KMS-11 (cell line): Measurements from ENCODE around the gene MYCT1.

Source experiments
- H2AFZ ChIP-seq: fragments of 200-600 bp; sonication (generic); 2 replicates; pipeline ENCODE4 v1.6.1; 2016; ENCODE audit warnings: antibody characterized with exemption, mixed run types, low read depth
- H3K27ac ChIP-seq: fragments of 200-600 bp; sonication (generic); 2 replicates; pipeline ENCODE4 v1.6.1; 2016; ENCODE audit warnings: mild to moderate bottlenecking, mixed run types
- H3K27me3 ChIP-seq: fragments of 200-600 bp; sonication (generic); 2 replicates; pipeline ENCODE4 v1.6.1; 2017; ENCODE audit warnings: mild to moderate bottlenecking, low read depth, mixed run types, moderate library complexity; ENCODE audit not compliant: insufficient read depth
- H3K36me3 ChIP-seq: fragments of 200-600 bp; sonication (generic); 2 replicates; pipeline ENCODE4 v1.6.1; 2017; ENCODE audit warnings: mild to moderate bottlenecking, mixed run types; ENCODE audit not compliant: insufficient read depth
- H3K4me1 ChIP-seq: fragments of 200-600 bp; sonication (generic); 2 replicates; pipeline ENCODE4 v1.6.1; 2016; ENCODE audit warnings: mild to moderate bottlenecking, low read depth, mixed run types; ENCODE audit not compliant: poor library complexity, severe bottlenecking
- H3K4me2 ChIP-seq: fragments of 200-600 bp; sonication (generic); 2 replicates; pipeline ENCODE4 v1.7.0; 2016; ENCODE audit warnings: mild to moderate bottlenecking, mixed run types
- H3K4me3 ChIP-seq: fragments of 200-600 bp; sonication (generic); IDR thresholded peaks from 2 replicates; pipeline ENCODE4 v1.6.1; 2017; ENCODE audit warnings: low read depth, low read length, mixed read lengths; ENCODE audit not compliant: insufficient read depth
- H3K79me2 ChIP-seq: fragments of 200-600 bp; sonication (generic); 2 replicates; pipeline ENCODE4 v1.6.1; 2016; ENCODE audit warnings: low read depth, mixed run types; ENCODE audit not compliant: insufficient read depth
- H3K9ac ChIP-seq: fragments of 200-600 bp; sonication (generic); 2 replicates; pipeline ENCODE4 v1.6.1; 2016; ENCODE audit warnings: mild to moderate bottlenecking, mixed run types
- H4K20me1 ChIP-seq: fragments of 200-600 bp; sonication (generic); 2 replicates; pipeline ENCODE4 v1.6.1; 2016; ENCODE audit warnings: mild to moderate bottlenecking, mixed run types; ENCODE audit not compliant: insufficient read depth
- TF ChIP-seq, protein P1 (sequence below): fragments of 200-600 bp; sonication (generic); conservative IDR thresholded peaks from 2 replicates; pipeline ENCODE4 v1.6.1; 2017; ENCODE audit warnings: low read depth, mild to moderate bottlenecking, antibody characterized with exemption, low read length, moderate library complexity, mixed read lengths

MYCT1 gene

DNA sequence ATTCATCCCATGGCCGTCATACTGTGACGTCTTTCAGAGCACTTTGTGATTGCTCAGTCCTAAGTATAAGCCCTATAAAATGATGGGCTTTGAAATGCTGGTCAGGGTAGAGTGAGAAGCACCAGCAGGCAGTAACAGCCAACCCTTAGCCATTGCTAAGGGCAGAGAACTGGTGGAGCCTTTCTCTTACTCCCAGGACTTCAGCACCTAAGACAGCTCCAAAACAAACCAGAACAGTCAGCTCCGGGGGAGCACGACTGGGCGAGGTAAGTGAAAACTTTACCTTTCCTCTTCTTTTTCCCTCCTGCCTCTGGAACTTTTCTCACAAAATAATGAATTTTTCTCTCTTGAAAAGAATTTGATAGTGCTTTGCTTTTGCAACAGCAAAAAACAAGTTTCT is 53.0 kb downstream of the MYCT1 start, which contains the start of gene VIP:
TSS of gene VIP (plus strand) at position 104 of the 400 bp plus-strand sequence. CDS start 1,381 bp downstream, outside the sequence.
- H2AFZ ChIP-seq: no peak within 1 kb of the TSS
- H3K4me1 ChIP-seq: no peaks in the 10 kb centered on the region
- TF ChIP-seq, protein P1, sequence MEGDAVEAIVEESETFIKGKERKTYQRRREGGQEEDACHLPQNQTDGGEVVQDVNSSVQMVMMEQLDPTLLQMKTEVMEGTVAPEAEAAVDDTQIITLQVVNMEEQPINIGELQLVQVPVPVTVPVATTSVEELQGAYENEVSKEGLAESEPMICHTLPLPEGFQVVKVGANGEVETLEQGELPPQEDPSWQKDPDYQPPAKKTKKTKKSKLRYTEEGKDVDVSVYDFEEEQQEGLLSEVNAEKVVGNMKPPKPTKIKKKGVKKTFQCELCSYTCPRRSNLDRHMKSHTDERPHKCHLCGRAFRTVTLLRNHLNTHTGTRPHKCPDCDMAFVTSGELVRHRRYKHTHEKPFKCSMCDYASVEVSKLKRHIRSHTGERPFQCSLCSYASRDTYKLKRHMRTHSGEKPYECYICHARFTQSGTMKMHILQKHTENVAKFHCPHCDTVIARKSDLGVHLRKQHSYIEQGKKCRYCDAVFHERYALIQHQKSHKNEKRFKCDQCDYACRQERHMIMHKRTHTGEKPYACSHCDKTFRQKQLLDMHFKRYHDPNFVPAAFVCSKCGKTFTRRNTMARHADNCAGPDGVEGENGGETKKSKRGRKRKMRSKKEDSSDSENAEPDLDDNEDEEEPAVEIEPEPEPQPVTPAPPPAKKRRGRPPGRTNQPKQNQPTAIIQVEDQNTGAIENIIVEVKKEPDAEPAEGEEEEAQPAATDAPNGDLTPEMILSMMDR: no peak
- H3K4me2 ChIP-seq: no peak within 1 kb of the TSS
- H3K27ac ChIP-seq: no peak within 1 kb of the TSS
- no peaks in the 10 kb centered on the region for H4K20me1 ChIP-seq
- no peaks in the 10 kb centered on the region for H3K36me3 ChIP-seq
- H3K27me3 ChIP-seq: no peaks in the 10 kb centered on the region
- no peaks in the 10 kb centered on the region for H3K79me2 ChIP-seq
- no peak within 1 kb of the TSS for H3K4me3 ChIP-seq
- H3K9ac ChIP-seq: no peak within 1 kb of the TSS

GRCh38 chr6:152765331-152765730 is 67.6 kb downstream of the MYCT1 start:
- H2AFZ ChIP-seq: no peak overlapping the region
- H3K4me2 ChIP-seq: no peak overlapping the region
- no peaks in the 10 kb centered on the region for H4K20me1 ChIP-seq
- no peaks in the 10 kb centered on the region for H3K27me3 ChIP-seq
- no peak overlapping the region for H3K27ac ChIP-seq
- H3K4me1 ChIP-seq: no peaks in the 10 kb centered on the region
- H3K36me3 ChIP-seq: no peaks in the 10 kb centered on the region
- TF ChIP-seq, protein P1: no peak
- H3K79me2 ChIP-seq: no peaks in the 10 kb centered on the region
- H3K4me3 ChIP-seq: no peak overlapping the region
- H3K9ac ChIP-seq: no peak overlapping the region

- H3K4me1 ChIP-seq: no peaks in the 10 kb centered on the region
- no peak overlapping the region for H3K9ac ChIP-seq
- H3K27me3 ChIP-seq: no peaks in the 10 kb centered on the region
- no peaks in the 10 kb centered on the region for H4K20me1 ChIP-seq
- no peak overlapping the region for H3K4me3 ChIP-seq
- no peaks in the 10 kb centered on the region for H3K36me3 ChIP-seq
- TF ChIP-seq, protein P1: no peak
- H3K27ac ChIP-seq: no peak overlapping the region
- H3K4me2 ChIP-seq: no peak overlapping the region
- no peaks in the 10 kb centered on the region for H3K79me2 ChIP-seq
- no peak overlapping the region for H2AFZ ChIP-seq
Measured at GRCh38 chr6:152769159-152769558, 71.5 kb downstream of the MYCT1 start.

DNA sequence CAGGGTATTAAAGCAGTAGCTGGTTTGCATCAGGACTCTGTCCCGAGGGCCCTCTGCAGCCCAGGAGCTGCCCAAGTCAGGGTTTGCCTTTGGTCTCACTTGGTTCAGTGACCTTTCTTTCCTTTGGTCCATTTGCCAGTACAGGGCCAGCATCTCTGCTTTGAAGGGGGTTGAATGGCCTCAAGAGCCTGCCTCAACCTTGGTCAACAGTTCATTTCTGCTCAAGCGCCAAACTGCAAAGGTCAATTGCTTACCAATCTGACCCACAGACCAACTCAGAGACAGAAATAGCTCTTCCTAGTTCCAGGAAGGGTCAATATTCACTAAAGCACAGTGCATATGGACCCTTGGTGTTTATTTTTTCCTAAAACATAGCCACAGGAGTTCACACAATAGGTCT is 72.3 kb downstream of the MYCT1 start:
- H3K79me2 ChIP-seq: no peaks in the 10 kb centered on the region
- no peak overlapping the region for H3K9ac ChIP-seq
- H3K36me3 ChIP-seq: no peaks in the 10 kb centered on the region
- TF ChIP-seq, protein P1: no peak
- H3K4me3 ChIP-seq: no peak overlapping the region
- no peaks in the 10 kb centered on the region for H3K4me1 ChIP-seq
- H3K27me3 ChIP-seq: no peaks in the 10 kb centered on the region
- no peak overlapping the region for H2AFZ ChIP-seq
- H4K20me1 ChIP-seq: no peaks in the 10 kb centered on the region
- H3K4me2 ChIP-seq: no peak overlapping the region
- no peak overlapping the region for H3K27ac ChIP-seq
